ENCODE results near the gene FGF18.
"Not testable (repeated sequence)": the region's sequence is repeated elsewhere in the genome, so short reads cannot be mapped to it uniquely, and the experiment has no call there.

FGF18 gene

DNA sequence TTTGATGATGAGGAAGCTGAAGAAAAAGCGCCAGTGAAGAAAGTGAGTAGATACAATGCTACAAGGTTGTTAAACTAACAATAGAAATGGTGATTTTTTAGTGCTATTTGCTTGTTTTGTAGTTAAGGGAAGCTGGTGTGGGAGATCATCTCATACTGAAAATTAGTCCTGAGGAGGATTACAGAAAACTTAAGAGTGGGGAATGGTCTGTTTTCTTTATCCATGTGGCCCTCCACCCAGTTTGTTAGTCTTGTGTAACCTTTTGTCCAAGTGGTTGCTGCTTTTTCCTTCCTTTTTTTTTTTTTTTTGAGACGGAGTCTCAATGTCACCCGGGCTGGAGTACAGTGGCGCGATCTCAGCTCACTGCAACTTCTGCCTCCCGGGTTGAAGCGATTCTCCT, 19.3 kb upstream of the FGF18 start:
- Histone ChIP-seq H3K9ac (no peak overlapping the region), H3K27ac (no peak overlapping the region), H3K27me3 (no peaks in the 10 kb centered on the region), H3K36me3 (peaks cover 74% of the 10 kb centered on the region), H4K20me1 (peaks cover 74% of the 10 kb centered on the region), H3K4me2 (no peak overlapping the region), H3K9me3 (peaks cover 30% of the 10 kb centered on the region), H3K4me1 (no peaks in the 10 kb centered on the region), H3K4me3 (no peak overlapping the region)
- TF ChIP-seq Cebpa-rat (IDR thresholded peaks at IDR 0.05), result no peak

- H3K4me3 ChIP-seq, result no peak overlapping the region
- no peak for TF ChIP-seq Cebpa-rat (IDR thresholded peaks at IDR 0.05)
- H3K9me3 ChIP-seq, result peaks cover 30% of the 10 kb centered on the region
- peaks cover 74% of the 10 kb centered on the region for H4K20me1 ChIP-seq
- H3K27ac ChIP-seq, result no peak overlapping the region
- no peaks in the 10 kb centered on the region for H3K27me3 ChIP-seq
- H3K4me2 ChIP-seq, result no peak overlapping the region
- H3K36me3 ChIP-seq, result peaks cover 74% of the 10 kb centered on the region
- peaks cover 7% of the 10 kb centered on the region for H3K4me1 ChIP-seq
- H3K9ac ChIP-seq, result no peak overlapping the region
Observed at GRCh38 chr5:171401167-171401947, 18.1 kb upstream of the FGF18 start.

DNA sequence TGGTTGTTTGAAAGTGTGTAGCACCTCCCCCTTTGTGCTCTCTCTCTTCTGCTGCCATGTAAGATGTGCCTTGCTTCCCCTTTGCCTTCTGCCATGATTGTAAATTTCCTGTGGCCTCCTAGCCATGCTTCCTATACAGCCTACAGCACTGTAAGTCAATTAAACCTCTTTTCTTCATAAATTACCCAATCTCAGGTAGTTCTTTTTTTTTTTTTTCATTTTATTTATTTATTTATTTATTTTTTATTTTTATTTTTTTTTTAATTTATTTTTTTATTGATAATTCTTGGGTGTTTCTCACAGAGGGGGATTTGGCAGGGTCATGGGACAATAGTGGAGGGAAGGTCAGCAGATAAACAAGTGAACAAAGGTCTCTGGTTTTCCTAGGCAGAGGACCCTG, 16.7 kb upstream of the FGF18 start:
- not testable (repeated sequence) for H3K4me2 ChIP-seq, H3K27ac ChIP-seq, H3K9ac ChIP-seq, H3K4me3 ChIP-seq, H3K27me3 ChIP-seq
- H3K9me3 ChIP-seq, result peaks cover 30% of the 10 kb centered on the region
- H4K20me1 ChIP-seq, result peaks cover 74% of the 10 kb centered on the region
- peaks cover 20% of the 10 kb centered on the region for H3K4me1 ChIP-seq
- peaks cover 74% of the 10 kb centered on the region for H3K36me3 ChIP-seq

DNA sequence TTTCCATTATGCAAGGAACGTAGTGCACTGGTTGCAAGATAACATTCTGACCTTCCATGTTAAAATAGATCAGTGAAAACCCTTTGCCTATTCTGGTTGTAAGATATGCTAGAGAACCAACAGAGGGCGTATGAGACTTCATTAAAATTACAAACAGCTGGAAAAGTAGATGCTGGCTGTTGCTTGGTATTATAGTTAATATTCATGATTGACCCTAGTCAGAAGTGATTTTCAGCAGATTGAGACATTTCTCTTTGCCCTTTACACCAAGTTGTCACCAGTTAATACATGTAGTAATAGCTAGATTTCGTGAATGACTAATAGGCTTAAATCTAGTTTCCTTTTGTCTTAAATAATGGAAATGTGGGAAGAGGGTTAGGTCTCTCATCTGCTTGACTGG, 13.8 kb upstream of the FGF18 start:
- Histone ChIP-seq H4K20me1 (peaks cover 74% of the 10 kb centered on the region), H3K4me1 (peaks cover 24% of the 10 kb centered on the region), H3K27ac (no peak overlapping the region), H3K4me3 (no peak overlapping the region), H3K9me3 (peaks cover 13% of the 10 kb centered on the region), H3K36me3 (peaks cover 73% of the 10 kb centered on the region), H3K9ac (no peak overlapping the region), H3K4me2 (0 out of 2 replicates have a peak overlapping the region, but pooled peaks have one; percentile 4), H3K27me3 (no peaks in the 10 kb centered on the region)
- TF ChIP-seq Cebpa-rat (IDR thresholded peaks at IDR 0.05), result no peak

GRCh38 chr5:171407234-171407633, 12.2 kb upstream of the FGF18 start:
- Histone ChIP-seq H3K27me3 (no peaks in the 10 kb centered on the region), H3K36me3 (peaks cover 75% of the 10 kb centered on the region), H3K9ac (no peak overlapping the region), H3K4me2 (peak overlapping the region; percentile 33; the same call in 1 of the 2 replicates), H4K20me1 (peaks cover 77% of the 10 kb centered on the region), H3K4me3 (no peak overlapping the region), H3K9me3 (no peaks in the 10 kb centered on the region), H3K27ac (no peak overlapping the region), H3K4me1 (peaks cover 24% of the 10 kb centered on the region)
- no peak for TF ChIP-seq Cebpa-rat (IDR thresholded peaks at IDR 0.05)

- H3K27me3 ChIP-seq, result no peaks in the 10 kb centered on the region
- no peak overlapping the region for H3K9ac ChIP-seq
- H3K36me3 ChIP-seq, result peaks cover 98% of the 10 kb centered on the region
- H3K4me3 ChIP-seq, result no peak overlapping the region
- H3K4me1 ChIP-seq, result peaks cover 24% of the 10 kb centered on the region
- peaks cover 99% of the 10 kb centered on the region for H4K20me1 ChIP-seq
- no peak for TF ChIP-seq Cebpa-rat (IDR thresholded peaks at IDR 0.05)
- H3K9me3 ChIP-seq, result no peaks in the 10 kb centered on the region
- no peak overlapping the region for H3K4me2 ChIP-seq
- no peak overlapping the region for H3K27ac ChIP-seq
Observed at GRCh38 chr5:171409164-171410136, 10.0 kb upstream of the FGF18 start.

DNA sequence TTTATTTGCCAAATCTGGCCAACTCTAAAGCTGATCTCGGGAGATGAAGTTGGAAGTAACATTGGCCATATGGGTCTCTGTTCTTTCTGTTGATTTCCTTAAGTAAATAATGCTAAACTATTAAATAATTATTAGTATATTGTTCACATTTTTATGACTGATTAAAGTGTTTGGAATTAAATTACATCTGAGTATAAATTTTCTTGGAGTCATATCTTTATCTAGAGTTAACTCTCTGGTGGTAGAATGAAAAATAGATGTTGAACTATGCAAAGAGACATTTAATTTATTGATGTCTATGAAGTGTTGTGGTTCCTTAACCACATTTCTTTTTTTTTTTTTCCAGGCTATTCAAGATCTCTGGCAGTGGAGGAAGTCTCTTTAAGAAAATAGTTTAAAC, 9.3 kb upstream of the FGF18 start:
- Histone ChIP-seq H3K4me1 (peaks cover 24% of the 10 kb centered on the region), H3K36me3 (peaks cover 94% of the 10 kb centered on the region), H3K4me2 (no peak overlapping the region), H3K9me3 (no peaks in the 10 kb centered on the region), H3K27ac (no peak overlapping the region), H3K27me3 (no peaks in the 10 kb centered on the region), H4K20me1 (peaks cover 100% of the 10 kb centered on the region), H3K4me3 (no peak overlapping the region), H3K9ac (no peak overlapping the region)
- no peak for TF ChIP-seq Cebpa-rat (IDR thresholded peaks at IDR 0.05)

GRCh38 chr5:171412186-171412585, 7.3 kb upstream of the FGF18 start:
- no peak overlapping the region for H3K9ac ChIP-seq
- H3K4me3 ChIP-seq, result no peak overlapping the region
- H3K36me3 ChIP-seq, result peaks cover 74% of the 10 kb centered on the region
- H3K4me2 ChIP-seq, result no peak overlapping the region
- H3K4me1 ChIP-seq, result peaks cover 10% of the 10 kb centered on the region
- H3K27ac ChIP-seq, result no peak overlapping the region
- no peaks in the 10 kb centered on the region for H3K27me3 ChIP-seq
- no peaks in the 10 kb centered on the region for H3K9me3 ChIP-seq
- TF ChIP-seq Cebpa-rat (IDR thresholded peaks at IDR 0.05), result no peak
- H4K20me1 ChIP-seq, result peaks cover 100% of the 10 kb centered on the region

DNA sequence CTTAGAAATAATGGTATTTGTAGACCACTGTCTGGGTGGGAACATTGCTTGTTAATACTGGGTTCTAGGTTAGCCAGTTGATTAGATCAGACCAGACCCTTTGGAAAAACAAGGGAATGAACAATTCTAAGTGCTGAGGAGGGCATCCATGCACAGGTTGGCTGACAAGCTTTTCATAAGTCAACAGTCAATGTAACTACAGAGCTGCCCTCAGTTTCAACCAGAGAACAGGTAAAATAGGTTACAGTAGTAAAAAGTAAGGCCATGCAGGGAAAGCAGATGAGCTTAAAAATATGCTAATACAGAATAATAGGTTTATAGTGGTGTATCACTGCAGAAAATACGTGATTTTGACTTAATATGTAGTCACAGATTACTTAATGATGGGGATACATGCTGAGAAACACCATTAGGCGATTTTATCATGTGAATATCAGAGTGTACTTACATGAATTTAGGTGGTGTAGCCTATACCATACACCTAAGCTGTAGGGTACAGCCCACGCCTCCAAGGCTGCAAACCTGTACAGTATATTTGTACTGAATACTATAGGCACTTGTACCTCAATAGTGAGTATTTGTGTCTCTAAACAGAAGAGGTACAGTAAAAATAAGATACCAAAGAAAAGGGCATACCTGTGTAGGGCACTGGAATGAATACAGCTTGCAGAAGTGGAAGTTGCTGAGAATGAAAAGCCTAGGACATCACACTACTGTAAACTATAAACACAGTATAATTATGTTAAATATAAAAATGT, 6.1 kb upstream of the FGF18 start:
- Histone ChIP-seq H3K9me3 (no peaks in the 10 kb centered on the region), H3K9ac (no peak overlapping the region), H3K4me1 (peaks cover 3% of the 10 kb centered on the region), H4K20me1 (peaks cover 100% of the 10 kb centered on the region), H3K36me3 (peaks cover 62% of the 10 kb centered on the region), H3K27ac (no peak overlapping the region), H3K4me3 (no peak overlapping the region), H3K27me3 (no peaks in the 10 kb centered on the region), H3K4me2 (no peak overlapping the region)
- no peak for TF ChIP-seq Cebpa-rat (IDR thresholded peaks at IDR 0.05)

DNA sequence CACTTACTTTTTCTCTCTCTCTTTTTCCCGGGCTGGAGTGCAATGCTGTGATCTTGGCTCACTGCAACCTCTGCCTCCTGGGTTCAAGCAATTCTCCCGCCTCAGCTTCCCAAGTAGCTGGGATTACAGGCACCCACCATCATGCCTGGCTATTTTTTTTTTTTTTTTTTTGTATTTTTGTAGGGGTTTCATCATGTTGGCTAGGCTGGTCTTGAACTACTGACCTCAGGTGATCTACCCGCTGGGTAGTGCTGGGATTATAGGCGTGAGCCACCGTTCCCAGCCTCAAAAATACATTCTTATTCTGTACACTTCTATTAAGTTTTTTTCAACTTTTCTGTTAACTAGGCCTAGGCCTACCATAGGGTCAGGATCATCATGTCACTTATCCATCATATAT, 5.5 kb upstream of the FGF18 start:
- not testable (repeated sequence) for H3K27me3 ChIP-seq, H3K4me3 ChIP-seq, H3K4me1 ChIP-seq, H3K27ac ChIP-seq, H3K4me2 ChIP-seq, H3K9me3 ChIP-seq, H3K9ac ChIP-seq
- H3K36me3 ChIP-seq, result peaks cover 56% of the 10 kb centered on the region
- H4K20me1 ChIP-seq, result peaks cover 100% of the 10 kb centered on the region
